GM19035 (cell line): ENCODE data around the gene CENPVL3.
"Not testable (repeated sequence)": the region's sequence is repeated elsewhere in the genome, so short reads cannot be mapped to it uniquely, and the experiment has no call there.

ENCODE experiments used
- ATAC-seq: cut with Tn5 transposase; IDR thresholded peaks from one replicate; pipeline ENCODE4 v1.9.1; 2021; ENCODE audit not compliant: unreplicated experiment

The CENPVL3 gene

GRCh38 chrX:51618241-51619155, at the start of gene CENPVL3:
Gene CENPVL3, minus strand, starts transcription at chrX:51618912. Its CDS starts 39 bp downstream, at chrX:51618873.
- not testable (repeated sequence) for ATAC-seq

DNA sequence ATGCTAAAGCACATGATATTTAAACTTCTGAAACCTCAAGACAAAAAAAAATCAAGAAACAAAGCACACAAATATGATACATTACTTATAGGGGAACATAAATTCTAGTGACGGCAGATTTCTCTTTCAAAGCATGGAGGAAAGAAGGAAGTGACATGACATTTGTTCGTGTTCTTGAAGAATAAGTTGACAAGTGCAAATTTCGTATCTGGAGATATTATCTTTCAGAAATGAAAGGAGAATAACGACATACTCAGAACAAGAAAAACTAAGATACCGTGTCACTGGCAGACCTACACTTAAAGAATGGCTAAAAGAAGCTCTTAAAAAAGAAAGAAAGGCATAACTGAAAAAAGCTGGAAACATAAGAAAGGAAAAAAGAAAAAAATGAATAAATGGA, 47.3 kb upstream of the CENPVL3 start:
- ATAC-seq: no peak

- no peak for ATAC-seq
Measured at GRCh38 chrX:51643377-51643776, 24.7 kb upstream of the CENPVL3 start.

- ATAC-seq: no peak
Measured at GRCh38 chrX:51641421-51642021, 22.8 kb upstream of the CENPVL3 start.

DNA sequence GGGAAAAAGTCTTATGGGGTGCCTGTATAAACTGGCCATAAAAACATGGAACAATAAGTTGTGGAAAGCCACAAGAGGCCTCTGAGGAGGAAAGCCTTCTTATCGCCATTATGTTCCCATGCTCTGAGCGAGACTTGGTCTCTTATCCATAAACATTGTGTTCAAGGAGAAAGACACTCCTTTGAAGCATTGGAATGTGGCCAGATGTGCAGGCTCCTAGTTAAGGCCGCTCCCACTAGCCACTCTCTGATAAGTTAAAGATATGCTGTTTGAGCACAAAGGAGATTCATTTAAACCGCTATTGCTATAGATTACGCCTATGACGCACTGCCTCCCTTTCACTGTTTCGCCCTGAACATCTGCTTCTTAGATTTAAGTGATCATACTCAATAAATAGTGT, 17.8 kb upstream of the CENPVL3 start:
- not testable (repeated sequence) for ATAC-seq

GRCh38 chrX:51614353-51615012, 4.2 kb downstream of the CENPVL3 start:
- ATAC-seq: no peak

DNA sequence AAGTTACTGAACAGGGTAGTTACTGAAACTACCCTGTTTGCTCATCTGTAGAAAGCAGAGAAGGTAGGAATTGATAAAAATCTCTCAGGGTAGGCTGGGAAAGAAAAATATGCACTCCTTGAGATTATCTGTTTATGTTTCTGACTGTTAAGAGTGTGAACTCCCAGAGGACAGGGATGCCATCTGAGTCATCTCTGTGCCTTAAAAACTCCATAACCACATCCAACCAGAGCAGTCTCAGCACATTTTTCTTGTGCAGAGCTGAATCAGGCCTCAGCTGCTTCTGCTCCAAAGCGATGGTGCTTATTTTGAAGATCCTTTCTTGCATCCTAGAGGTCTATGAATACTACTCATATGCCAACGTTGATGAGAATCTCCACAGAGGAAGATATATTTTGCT, 9.9 kb downstream of the CENPVL3 start:
- ATAC-seq: no peak

DNA sequence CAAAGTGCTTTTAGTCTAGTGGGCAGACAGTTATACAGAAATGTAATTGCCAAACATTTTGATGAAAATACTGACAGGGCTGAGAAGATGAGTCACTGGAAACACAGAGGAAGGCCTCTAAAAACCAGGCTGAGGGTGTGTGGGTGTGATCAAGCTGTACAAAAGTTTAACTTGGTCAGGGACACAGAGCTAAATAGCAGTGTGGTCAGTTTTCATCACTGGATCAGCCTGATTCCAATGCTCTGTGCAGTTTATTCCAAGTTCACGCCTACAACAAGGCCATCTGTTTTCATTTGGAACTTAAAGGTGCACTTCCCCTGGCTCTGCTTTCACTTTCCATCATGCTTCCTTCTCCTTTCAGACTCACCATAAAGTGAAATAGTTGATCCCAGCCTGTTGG, 10.6 kb downstream of the CENPVL3 start:
- no peak for ATAC-seq

- no peak for ATAC-seq
Measured at GRCh38 chrX:51606446-51606845, 12.3 kb downstream of the CENPVL3 start.

DNA sequence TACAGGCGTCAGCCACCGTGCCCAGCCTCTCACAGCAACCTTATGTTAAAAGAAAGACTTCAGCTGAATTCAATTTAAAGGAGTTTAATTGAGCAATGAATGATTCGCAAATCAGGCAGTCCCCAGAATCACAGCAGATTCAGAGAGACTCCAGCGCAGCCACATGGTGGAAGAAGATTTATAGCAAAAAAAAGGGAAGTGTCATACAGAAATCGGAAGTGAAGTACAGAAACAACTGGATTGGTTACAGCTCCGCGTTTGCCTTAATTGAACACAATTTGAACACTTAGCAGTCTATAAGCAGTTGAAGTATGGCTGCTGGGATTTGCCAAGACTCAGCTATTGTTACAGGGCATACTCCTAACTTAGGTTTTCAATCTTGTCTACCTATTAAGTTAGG, 19.8 kb downstream of the CENPVL3 start:
- no peak for ATAC-seq

DNA sequence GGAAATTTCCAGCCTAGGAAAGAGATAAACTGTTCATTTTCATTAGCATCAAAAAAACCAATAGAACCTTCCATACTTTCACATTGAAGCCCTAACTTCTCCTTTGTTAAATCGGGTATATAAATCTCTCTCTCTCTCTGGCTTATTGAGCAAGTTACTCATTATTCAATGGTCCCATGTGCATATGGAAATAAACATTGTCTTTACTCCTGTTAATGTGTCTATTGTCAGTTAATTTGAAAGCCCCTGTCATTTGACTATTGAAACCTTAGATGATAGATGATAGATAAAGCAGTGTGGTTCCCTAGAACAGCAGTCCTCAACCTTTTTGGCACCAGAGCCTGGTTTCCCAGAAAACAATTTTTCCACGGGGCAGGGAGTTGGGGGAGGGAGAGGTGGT, 46.8 kb downstream of the CENPVL3 start:
- no peak for ATAC-seq

GRCh38 chrX:51569561-51569960, 49.2 kb downstream of the CENPVL3 start:
- ATAC-seq: no peak

DNA sequence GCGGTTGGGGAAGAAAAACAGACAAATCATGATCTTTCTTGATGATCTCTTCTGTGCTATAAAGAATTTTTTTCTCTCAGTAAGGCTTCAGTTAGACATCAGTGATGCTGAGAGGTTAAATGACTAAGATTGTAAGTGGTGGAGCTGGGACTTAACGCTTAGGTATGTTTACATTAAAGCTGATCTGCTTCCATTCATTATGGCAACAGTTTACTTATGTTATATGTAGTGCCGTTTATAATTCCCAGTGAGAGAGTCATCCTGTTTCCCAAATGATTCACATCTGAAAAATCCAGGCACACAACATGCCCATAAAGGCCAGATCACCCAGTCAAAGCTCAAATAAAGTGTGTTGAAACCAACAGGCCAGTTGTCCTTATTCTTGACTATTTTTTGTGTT, 50.1 kb downstream of the CENPVL3 start:
- no peak for ATAC-seq
